Measurements from ENCODE around the gene FAHD1.
"Not testable (repeated sequence)": the region's sequence is repeated elsewhere in the genome, so short reads cannot be mapped to it uniquely, and the experiment has no call there.

Gene FAHD1

DNA sequence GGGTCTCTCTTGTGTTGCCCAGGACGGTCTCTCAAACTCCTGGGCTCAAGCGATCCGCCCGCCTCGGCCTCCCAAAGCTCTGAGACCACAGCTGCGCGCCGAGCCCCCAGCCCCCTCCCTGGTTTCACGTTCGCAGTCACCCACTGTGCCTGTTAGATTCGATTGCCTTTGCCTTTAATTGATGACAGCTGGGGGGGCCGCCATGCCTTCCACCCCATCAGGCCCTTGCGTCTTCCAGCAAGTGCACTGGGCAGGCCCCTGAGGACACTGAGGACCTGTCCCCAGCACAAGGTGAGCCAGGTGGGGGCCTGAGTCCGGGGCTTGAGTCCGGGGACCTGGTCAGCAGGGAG, 36.8 kb upstream of the FAHD1 start:
- no peak for DNase-seq

DNA sequence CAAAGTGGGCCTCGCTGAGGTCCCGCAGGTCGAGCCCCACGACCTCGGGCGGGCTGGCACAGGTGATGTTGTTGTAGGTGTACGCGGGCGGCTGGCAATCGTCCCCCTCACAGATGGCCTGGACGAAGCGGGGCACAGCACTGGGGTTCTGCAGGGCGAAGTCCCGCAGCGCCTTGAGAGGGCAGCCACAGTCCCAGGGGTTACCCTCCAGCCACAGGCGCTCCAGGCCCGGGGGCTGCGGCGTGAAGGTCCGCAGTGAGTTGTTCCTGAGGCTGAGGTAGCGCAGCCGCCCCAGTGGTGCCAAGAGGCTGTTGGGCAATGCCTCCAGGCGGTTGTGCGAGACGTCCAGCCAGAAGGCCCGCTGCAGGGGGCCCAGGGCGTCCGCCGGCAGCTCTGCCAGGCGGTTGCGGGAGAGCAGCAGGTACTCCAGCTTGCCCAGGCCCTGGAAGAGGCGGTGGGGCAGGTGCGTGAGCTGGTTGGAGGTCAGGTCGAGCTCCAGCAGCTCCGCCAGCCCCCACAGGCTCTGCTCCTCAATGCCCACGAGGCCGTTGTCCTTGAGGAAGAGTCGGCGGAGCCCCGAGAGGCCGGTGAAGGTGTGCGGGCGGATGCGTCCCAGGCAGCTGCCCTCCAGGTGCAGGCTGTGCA, 36.3 kb upstream of the FAHD1 start:
- DNase-seq: no peak

DNA sequence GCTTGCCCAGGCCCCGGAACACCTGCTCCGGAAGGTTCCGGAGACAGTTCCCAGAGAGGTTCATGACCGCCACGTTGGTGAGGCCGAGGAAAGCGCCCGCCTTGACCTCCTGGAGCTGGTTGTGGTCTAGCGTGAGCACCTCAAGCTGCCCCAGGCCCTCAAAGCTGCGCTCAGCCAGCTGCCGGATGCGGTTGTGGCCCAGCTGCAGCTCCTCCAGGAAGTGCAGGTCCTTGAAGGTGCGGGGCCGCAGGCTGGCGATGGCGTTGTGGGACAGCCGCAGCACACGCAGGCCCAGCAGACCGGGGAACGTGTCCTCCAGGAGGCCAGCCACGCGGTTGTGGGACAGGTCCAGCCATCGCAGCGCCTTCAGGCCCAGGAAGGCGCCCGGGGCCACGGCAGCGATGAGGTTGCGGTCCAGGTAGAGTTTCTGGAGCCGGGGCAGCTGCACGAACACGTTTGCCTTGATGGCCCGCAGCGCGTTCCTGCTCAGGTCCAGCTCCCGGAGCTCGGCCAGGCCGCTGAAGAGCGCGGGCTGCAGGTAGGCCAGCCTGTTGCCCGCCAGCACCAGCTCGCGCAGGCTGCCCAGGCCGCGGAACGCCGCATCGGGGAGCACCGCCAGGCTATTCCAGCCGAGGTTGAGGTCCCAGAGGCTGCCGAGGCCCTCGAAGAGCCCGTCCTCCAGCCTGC, 35.6 kb upstream of the FAHD1 start:
- DNase-seq: no peak

DNA sequence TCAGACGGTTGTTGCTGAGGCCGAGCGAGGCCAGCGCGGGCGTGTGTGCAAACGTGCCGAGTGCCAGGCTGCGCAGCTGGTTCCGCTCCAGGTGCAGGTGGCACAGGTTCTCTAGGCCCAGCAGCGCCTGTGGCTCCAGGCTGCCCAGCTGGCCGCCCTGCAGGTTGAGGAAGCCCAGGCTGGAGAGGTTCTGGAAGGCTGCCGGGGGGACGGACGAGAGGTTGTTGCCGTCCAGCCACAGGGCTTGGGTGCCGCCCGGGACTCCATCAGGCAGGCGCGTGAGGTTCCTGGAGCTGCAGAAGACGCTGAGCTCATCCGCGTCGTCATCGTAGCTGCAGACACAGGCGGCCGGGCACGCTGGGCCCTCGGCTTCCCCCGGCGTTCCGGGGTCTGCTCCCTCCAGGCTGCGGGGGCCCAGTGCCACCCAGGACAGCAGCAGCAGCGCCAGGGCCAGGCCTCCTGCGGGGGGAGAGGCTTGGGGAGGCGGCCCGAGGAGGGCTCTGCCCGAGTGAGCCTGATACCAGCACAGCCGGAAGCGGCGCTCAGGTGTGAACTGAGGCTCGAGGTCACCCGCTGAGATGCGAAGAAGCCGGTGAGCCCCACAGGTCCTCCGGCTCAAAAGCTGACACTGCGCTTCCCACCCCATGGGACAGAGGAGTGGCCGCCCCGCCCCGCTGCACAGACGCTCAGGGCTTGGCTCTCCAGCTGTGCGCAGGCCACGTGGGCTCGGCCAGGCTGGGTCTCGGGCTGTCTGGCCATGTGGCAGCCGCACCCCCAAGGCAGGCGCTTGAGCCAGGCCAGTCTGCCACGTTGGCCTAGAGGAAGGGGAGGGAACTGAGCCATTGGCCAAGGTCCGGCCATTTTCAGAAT, 34.8 kb upstream of the FAHD1 start:
- DNase-seq: no peak

DNA sequence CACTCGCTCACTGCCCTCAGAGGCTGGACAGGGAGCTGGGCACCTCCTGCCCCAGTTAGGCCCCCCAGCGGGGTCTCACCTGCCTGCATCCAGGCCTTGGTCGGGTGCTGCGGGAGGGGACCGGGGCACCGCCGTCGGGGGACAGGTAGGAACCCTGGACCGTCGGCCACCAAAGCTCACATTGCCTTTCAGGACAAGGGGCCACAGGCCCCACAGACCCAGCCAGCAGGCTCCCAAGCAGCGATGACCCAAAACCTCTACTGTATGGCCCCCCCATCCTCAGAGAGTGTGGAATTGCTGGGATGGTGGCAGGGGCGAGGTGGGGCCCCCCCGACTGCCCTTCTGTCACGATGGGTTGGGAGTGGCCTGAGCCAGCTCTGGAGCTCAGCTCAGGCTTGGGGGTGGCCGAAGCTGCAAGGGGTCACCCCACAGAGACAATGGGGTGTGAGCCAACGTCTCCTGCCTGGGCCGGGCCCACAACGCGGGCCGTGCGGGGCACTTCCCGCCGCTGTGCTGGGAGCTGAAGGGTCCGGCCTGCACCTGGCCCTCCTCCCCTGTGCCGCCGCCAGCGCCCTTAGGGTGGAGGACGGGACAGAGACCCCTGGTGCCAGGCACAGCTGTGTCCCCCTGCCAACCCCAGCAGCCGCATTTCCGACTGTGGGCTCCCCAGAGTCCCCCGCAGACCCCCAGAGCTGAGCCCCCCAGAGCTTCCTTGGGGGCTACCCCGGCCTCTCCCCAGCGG, 34.0 kb upstream of the FAHD1 start:
- DNase-seq: no peak

DNA sequence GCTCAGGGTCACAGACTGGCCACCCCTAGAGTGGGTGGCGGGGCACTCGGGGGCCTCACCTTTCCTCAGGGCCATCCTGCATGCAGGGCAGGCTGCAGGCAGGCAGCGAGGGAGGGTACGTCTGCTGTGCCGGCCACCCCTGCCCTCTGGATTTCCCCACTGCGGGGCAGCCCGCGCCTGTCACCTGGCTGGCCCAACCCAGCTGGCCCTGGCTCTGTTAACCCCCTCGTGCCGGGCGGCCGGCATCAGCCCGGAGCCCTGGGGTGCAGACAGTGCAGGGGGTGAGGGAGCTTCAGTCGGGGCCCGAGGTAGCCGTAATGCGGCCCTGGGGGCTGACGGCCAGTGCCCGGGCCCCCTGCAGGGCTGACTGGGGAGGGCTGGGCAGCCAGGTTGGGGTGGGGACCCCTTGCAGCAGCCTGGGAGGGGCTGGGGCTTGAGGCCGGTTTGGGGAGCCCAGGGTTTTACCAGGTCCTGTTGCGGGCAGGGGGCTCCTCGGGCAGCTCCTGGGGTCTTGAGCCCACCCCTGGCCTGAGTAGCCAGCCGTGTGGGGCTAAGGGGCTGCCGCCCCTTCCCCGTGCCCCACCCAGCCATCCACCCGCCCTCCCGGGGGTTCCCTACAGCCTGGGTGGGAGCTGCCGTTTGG, 33.3 kb upstream of the FAHD1 start, which contains the start of gene IGFALS:
IGFALS (minus strand) TSS at position 128 of the 643 bp plus-strand sequence; CDS start at position 75, 53 bp downstream.
- DNase-seq: no peak

DNA sequence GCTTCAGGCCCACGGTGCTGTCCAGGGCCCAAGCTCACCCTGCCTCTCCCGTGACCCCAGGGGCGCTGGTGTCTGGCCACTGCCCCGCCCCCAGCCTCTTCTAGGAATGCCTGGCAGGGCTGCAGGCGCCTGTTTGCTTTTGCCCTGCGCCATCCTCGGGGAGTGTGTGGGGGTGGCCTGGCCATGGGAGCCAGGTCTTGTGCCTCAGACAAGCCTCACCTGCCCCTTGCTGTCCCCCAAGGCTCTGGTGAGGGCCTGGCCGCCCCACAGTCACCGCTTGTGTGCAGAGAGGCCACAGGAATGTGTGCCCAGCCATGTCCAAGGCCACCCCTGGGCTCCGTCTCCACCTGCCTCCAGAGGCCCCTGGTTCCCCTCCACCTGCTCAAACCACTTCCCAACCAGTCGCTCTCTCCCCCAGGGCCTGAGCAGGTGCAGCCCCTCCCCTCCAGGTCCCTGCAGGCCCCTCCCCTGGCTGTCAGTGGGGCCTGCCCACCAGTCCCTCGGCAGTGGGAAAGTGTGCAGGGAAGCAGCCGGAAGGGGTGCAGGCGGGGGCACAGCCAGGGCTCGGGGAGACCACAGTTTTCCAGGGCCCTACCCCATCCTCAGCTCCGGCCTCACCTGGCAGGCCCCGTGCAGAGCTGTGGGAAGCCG, 32.7 kb upstream of the FAHD1 start:
- no peak for DNase-seq

DNA sequence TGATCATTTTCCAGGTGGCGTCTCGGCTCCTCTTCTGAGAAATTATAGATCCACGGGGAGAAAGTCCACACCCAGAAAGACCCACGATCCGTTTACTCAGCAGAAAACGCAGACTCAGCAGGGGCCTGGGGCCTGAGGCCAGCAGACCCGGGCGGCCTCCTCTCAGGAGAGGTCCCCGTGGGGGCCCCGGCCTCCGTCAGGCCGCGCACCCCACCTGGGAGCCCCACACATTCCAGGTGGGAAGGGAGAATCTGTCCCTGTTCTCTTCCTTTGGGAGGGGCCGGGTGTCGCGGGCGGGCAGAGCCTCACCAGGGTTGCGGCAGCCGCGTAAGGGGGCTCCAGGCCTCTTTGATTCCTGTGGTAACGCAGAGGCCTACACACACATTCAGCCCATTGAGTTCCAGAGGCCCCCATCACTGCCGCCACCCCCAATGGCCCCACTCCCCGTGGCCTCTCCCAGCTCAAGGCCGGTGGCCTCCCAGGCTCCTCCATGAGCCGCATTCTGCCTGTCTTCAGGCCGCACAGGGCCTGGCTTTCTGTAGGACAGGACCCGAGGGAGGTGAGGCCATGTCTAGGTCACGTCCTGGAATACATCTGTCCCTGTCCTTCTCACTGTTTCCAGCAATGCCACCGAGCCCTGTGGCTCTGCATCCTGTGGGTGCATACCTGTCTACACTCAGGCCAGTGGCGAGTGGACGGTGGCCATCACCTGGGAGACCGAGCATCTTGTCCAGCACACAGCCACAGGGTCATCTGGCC, 31.9 kb upstream of the FAHD1 start:
- DNase-seq: no peak

DNA sequence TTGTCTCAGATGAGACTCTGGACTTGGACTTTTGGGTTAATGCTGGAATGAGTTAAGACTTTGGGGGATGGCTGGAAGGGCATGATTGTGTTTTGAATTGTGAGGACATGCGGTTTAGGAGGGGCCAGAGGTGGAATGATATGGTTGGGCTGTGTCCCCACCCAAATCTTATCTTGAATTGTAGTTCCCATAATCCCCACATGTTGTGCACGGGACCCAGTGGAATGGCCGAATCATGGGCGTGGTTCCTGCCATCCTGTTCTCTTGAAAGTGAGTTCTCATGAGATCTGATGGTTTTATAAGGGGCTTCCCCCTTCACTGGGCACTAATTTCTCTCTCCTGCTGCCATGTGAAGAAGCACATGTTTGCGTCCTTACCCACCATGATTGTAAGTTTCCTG, 27.7 kb upstream of the FAHD1 start:
- DNase-seq: not testable (repeated sequence)

DNA sequence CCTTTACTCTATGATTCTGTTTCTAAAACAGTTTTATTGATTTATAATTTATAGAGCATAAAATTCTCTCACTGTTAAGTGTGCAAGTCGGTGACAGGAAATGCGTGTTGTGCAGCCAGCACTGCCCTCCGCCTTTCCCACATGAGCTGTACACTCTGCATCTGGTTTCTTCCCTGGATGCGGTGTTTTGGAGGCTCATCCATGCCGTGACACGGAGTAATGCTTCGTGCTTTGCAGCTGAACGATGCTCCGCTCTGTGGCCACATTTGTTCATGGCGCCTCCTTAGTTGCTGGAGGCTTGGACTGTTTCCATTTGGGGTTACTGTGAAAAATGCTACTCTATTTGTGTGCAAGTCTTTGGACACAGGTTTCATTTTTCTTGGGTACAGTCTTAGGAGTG, 26.3 kb upstream of the FAHD1 start:
- DNase-seq: no peak

DNA sequence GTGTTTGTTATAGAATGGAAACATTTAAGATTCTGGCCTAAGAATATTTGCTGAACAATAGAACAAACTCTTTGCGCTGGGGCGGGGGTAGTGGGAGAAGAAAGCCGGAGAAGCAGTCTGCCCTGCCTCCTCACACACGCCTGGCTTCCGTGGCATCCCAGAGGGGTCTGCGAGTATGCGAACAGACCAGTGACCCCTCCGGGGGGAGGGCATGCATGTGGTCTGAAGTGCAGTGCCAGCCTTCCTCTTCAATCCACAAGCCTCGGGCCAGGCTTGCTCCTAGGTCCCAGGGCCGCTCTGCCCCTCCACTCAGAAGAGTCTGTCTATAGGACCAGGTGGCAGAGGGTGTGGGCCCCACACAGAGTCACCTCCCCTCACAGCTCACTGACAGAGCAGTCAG, 19.4 kb upstream of the FAHD1 start:
- DNase-seq: no peak

DNA sequence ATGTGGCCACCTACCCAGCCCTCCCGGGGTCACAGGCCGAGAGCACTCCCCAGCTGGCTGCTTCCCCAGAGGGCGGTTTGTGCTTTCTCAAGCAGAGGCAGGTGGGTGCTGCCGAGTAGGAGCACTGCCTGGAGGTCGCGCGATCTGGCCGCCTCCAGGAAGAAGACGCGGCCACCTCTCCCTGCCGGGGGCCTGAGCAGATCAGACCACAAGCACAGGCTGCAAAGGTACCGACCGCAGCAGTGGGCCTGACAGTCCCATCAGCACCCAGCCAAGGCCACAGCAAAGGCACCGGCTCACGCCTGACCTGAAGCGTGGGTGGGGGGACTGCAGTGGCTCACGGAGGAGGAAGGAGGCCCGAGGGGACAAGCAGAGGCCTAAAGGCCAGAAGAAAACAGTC, 18.3 kb upstream of the FAHD1 start:
- no peak for DNase-seq

DNA sequence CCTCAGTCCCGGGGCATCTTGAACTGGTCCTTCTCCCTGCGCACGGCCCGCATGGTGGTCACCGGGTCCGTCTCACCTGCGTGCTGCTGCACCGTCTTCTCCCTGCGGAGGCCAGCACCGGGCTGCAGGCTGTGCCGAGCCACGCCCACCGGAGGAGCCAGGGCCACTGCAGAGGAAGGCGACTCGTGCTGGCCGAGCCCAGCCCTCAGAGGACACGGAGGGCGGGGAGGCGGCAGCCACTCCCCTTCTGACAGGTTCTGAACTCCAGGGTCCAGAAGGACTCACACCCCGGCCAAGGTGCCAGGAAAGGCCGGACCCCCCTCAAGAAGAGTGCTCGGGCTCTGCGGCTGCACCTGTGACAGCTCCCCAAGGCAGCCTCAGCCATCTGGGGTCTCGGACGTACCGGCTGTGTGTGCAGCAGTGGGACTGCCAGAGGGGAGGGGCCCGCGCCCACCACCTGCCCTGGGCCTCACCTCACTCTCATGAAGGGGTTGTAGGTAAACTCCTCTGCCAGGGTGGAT, 17.7 kb upstream of the FAHD1 start:
- DNase-seq: no peak

DNA sequence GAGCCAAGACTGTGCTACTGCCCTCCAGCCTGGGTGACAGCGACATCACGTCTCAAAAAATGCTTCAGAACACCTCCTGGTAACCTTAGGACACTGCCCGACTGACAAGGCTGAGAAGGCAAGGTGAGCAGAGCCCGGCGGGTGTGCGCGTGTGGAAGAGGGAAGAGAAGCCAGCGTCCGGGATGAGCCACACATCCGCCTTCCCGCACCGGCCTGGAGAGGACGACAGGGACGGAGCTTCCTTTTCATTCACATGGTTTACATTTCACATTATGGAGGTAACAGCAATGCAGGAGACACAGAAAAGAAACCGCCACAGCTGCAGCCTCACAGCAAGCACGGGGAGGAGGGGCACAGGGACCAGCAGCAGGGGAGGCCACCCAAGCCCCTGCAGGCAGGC, 16.9 kb upstream of the FAHD1 start:
- DNase-seq: no peak

DNA sequence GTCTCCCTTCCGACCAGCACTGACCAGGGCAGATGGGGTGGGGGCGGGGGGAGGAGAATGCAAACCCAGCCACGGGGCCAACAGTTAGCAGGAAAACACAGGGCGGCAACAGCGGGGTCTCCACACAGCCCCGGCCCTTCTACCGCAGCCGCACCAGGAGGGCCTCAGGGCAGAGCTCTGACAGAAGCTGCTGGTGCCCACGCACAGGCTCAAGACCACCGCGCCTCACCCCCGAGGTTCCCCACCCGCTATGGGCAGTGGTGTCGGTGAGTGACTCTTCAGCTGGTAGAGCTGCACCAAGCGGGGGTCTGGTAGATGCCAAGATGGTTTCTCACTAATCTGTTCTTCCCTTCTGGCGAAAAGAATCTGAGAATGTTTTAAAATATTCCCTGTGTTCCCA, 16.5 kb upstream of the FAHD1 start:
- DNase-seq: no peak

DNA sequence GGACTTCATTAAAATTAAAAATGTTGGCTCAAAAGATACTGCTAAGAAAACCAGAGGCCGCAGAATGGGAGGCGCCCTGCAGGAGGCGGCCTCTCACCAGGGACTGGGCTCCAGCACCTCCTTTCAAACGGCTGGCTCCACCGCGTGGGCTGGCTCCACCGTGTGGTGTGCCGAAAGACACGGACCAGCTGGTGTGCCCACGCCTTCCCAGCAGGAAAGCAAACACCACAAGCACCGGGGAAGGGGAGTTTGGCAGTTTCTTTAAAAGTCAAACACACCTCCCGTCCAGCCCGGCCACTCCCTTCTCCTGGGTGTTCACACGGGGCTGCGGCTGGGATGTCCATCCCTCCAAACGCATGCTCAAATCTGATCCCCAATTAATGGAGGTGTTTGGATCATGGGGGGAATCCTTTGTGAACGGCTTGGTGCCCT, 14.3 kb upstream of the FAHD1 start:
- no peak for DNase-seq

DNA sequence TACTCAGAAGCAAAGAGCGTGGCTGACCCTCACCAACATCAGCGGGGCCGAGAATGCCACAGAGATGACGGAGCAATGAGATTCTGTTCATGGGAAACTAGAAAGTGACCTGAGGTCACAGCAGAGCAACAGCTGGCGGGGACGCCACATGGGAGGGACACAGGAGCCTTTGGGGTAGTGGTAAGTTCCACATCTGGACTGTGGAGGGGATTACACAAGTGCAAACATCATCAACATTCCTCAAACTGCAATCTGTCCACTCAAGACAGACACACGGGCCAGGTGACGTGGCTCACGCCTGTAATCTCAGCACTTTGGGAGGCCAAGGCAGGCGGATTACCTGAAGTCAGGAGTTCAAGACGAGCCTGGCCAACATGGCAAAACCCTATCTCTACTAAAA, 11.5 kb upstream of the FAHD1 start:
- no peak for DNase-seq

DNA sequence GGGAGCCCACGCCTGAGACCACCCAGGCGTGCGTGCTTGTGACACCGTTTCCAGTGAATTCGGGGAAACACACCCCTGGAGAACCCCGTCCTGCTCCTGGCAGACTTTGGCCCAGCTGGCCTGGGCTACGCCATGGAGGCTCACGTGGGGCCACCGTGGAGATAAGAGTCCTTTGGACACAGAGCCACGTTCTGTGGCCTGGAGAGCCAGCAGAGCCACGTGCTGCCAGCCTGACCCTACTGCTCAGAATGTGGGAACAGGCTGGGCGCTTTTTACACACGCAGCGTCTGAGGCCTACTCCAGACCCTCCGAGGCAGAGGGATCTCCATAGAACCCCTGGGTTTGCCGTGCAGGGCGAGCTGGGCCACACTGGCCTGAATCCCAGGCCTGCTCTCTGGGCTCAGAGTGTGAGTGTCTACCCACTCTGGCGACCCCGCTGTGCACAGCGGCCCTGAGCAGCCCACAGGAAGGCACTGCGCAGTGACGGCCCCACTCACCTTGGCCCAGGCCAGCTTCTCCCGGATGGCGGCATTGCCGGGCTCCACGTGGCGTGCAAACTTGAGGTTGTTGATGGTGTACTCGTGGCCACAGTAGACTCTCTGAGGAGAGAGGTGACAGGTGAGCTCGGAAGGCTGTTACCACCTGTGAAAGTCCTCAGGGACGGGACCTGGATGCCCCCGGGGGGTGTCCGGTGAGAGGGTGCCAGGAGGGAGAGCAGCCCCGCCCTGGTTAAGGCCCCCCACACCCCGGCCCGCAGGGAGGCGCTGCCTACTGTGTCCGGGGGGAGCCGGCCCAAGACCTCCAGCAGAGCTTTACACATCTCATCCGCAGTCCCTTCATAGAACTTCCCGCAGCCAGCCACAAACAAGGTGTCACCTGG, 10.4 kb upstream of the FAHD1 start:
- DNase-seq: no peak

DNA sequence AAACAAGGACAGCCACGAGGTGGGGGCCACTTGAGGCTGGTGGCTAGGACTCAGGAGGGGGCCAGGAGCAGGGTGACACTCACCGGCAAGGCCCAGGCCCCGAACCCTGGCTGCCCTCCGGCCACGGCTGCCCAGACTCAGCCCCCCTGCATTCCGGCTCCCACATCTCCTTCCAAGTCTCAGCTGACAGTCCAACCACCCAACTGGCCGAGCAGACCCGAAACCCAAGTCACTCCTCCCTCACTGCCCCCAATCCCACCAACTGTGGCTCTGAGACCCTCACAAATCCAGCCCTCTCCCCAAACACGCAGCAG, 9.8 kb upstream of the FAHD1 start:
- no peak for DNase-seq

DNA sequence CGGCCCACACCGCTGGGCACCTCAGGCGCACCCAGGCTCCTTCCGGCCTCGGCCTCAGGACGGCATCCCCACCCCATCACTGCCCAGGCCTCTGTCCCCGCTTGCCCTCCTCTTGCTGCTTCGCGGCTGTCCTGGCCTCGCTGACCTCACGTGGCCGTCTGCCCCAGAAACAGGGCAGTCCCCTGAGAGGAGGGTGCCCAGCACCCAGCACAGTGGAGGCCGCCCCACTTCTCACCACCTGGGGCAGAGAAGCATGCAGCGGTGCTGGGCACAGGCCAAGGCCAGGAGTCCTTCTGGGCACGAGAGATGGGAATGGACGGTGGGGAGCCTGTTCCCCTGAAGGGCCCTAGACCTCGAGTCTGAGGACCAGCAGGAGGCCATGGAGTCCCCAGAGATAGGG, 9.3 kb upstream of the FAHD1 start:
- DNase-seq: no peak

Measured in NCI-H187 treated with DMSO at 0.1 percent for 48 hours (cell line).